ENCODE data around the gene ASPHD1. TPM values are rescaled to one million over a fixed set of nuclear protein-coding genes. Genes with fewer than 3 reads are reported as not detected.
"Not testable (repeated sequence)": the region's sequence is repeated elsewhere in the genome, so short reads cannot be mapped to it uniquely, and the experiment has no call there.

The ASPHD1 gene
- total RNA-seq, 1 donor from 2014 or later = 0.16 TPM

- intact Hi-C loops (cut with micrococcal nuclease) = no loop called here
Measured at GRCh38 chr16:29906520-29907244, 6.4 kb downstream of the ASPHD1 start.

GRCh38 chr16:29907973-29908372, 7.7 kb downstream of the ASPHD1 start:
- intact Hi-C loops (cut with micrococcal nuclease) = no loop called here

- intact Hi-C loops (cut with micrococcal nuclease) = no loop called here
Measured at GRCh38 chr16:29908719-29909220, 8.5 kb downstream of the ASPHD1 start.

GRCh38 chr16:29909391-29909790, 9.1 kb downstream of the ASPHD1 start:
- intact Hi-C loops (cut with micrococcal nuclease) = no loop called here

GRCh38 chr16:29909851-29910250, 9.6 kb downstream of the ASPHD1 start:
- intact Hi-C loops (cut with micrococcal nuclease) = not testable (repeated sequence)

- intact Hi-C loops (cut with micrococcal nuclease) = no loop called here
Measured at GRCh38 chr16:29910819-29911675, 10.8 kb downstream of the ASPHD1 start.

GRCh38 chr16:29911676-29912010, 11.4 kb downstream of the ASPHD1 start:
- intact Hi-C loops (cut with micrococcal nuclease) = no loop called here

- intact Hi-C loops (cut with micrococcal nuclease) = no loop called here
Measured at GRCh38 chr16:29912087-29912486, 11.8 kb downstream of the ASPHD1 start.

GRCh38 chr16:29913514-29913913, 13.2 kb downstream of the ASPHD1 start:
- intact Hi-C loops (cut with micrococcal nuclease) = no loop called here

- intact Hi-C loops (cut with micrococcal nuclease) = no loop called here
Measured at GRCh38 chr16:29915590-29916247, 15.4 kb downstream of the ASPHD1 start.

GRCh38 chr16:29916979-29917378, 16.7 kb downstream of the ASPHD1 start:
- intact Hi-C loops (cut with micrococcal nuclease) = no loop called here

GRCh38 chr16:29920288-29921033, 20.2 kb downstream of the ASPHD1 start:
- intact Hi-C loops (cut with micrococcal nuclease) = no loop called here

GRCh38 chr16:29921034-29921385, 20.7 kb downstream of the ASPHD1 start:
- intact Hi-C loops (cut with micrococcal nuclease) = no loop called here

GRCh38 chr16:29922326-29922725, 22.0 kb downstream of the ASPHD1 start:
- intact Hi-C loops (cut with micrococcal nuclease) = no loop called here

- intact Hi-C loops (cut with micrococcal nuclease) = no loop called here
Measured at GRCh38 chr16:29922986-29923501, 22.8 kb downstream of the ASPHD1 start.

GRCh38 chr16:29925105-29925756, 24.9 kb downstream of the ASPHD1 start:
- intact Hi-C loops (cut with micrococcal nuclease) = loop anchor here (5.0 kb wide), 1 partner anchor 37 kb away; the partner anchor contains the start of gene TMEM219

- intact Hi-C loops (cut with micrococcal nuclease) = loop anchor here (1.0 to 5.0 kb wide), 5 partner anchors 26 to 70 kb away; partner anchors contain the start of genes ASPHD1, CDIPT, INO80E and TAOK2
Measured at GRCh38 chr16:29925781-29926710, 25.8 kb downstream of the ASPHD1 start, which contains the start of gene KCTD13. KCTD13 (minus strand) TSS chr16:29926226; CDS start chr16:29926033, 193 bp downstream.

GRCh38 chr16:29926711-29927052, 26.4 kb downstream of the ASPHD1 start:
- intact Hi-C loops (cut with micrococcal nuclease) = loop anchor here (1.0 to 5.0 kb wide), 5 partner anchors 26 to 70 kb away; partner anchors contain the start of genes ASPHD1, CDIPT, INO80E and TAOK2
